ENCODE measurements around the gene GID8.

Gene GID8

DNA sequence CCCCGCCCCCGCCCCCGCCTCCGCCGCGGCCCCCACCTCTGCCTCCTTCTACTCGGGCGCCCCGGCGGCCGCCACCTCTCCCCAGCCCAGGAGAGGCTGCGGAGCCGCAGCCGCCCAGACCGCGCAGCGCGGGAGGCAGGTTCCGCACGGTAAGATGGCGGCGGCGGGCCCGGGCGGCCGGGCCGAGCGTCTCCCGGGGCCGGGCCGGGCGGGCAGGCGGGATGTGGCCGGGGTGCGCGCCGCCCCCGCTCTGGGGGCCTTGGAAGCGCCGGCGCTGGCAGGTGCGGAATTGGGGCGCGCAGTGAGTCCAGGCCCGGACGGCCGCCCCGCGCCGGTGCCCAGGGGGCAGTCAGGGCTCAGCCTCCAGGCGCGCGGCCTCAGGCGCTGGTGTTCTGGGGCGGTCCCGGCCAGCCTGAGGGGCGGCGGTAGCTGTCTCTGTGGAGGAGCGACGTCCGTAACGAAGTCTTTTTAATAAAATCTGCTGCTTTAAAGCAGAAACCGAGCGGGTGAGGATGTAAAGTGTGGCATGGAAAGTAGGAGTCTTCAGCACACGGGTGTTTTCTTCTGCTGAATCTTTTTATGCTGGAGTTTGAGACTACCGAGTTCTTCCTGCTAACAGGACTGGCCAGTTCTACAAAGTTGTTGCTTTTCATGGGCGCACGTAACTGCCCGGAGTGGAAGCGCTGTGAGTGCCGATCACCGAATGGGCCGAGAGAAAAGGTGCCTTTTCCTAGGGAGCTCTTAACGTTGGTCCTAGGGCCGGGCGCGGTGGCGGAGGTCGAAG lies at the start of gene GID8:
Gene GID8, plus strand, starts transcription at position 43 of the 784 bp plus-strand sequence. CDS start 3,356 bp downstream, outside the sequence.
- H4K20me1 ChIP-seq (ENCODE audit: control insufficient read depth, insufficient read depth, low read depth, low read length), result peaks cover 15% of the 10 kb centered on the region; the same call in 1 of the 2 replicates
- peaks cover 71% of the 10 kb centered on the region for H3K36me3 ChIP-seq (ENCODE audit: control insufficient read depth, low read length)
- H3F3A ChIP-seq (ENCODE audit: control insufficient read depth, insufficient read depth), result no peaks in the 10 kb centered on the region
- H3K79me2 ChIP-seq (ENCODE audit: control insufficient read depth, low read length), result peaks cover 96% of the 10 kb centered on the region
- no peaks in the 10 kb centered on the region for H3K27me3 ChIP-seq (ENCODE audit: control insufficient read depth, low read length)
- H3K4me2 ChIP-seq (ENCODE audit: low read length), result peak within 1 kb of the TSS; percentile 84
- TF ChIP-seq EZH2phosphoT487 (IDR thresholded peaks at IDR 0.05; ENCODE audit: borderline replicate concordance, low read length), result no peak
- TF ChIP-seq, protein P1, sequence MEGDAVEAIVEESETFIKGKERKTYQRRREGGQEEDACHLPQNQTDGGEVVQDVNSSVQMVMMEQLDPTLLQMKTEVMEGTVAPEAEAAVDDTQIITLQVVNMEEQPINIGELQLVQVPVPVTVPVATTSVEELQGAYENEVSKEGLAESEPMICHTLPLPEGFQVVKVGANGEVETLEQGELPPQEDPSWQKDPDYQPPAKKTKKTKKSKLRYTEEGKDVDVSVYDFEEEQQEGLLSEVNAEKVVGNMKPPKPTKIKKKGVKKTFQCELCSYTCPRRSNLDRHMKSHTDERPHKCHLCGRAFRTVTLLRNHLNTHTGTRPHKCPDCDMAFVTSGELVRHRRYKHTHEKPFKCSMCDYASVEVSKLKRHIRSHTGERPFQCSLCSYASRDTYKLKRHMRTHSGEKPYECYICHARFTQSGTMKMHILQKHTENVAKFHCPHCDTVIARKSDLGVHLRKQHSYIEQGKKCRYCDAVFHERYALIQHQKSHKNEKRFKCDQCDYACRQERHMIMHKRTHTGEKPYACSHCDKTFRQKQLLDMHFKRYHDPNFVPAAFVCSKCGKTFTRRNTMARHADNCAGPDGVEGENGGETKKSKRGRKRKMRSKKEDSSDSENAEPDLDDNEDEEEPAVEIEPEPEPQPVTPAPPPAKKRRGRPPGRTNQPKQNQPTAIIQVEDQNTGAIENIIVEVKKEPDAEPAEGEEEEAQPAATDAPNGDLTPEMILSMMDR (IDR thresholded peaks at IDR 0.05; ENCODE audit: low read depth, low read length, poor library complexity, severe bottlenecking), result no peak
- H3K4me3 ChIP-seq (ENCODE audit: low read length), result peak within 1 kb of the TSS; percentile 94
- H3K4me1 ChIP-seq (ENCODE audit: control insufficient read depth, low read length), result peaks cover 46% of the 10 kb centered on the region
- H3K9me3 ChIP-seq (ENCODE audit: control insufficient read depth, insufficient read depth, low read length), result no peaks in the 10 kb centered on the region
- peak within 1 kb of the TSS; percentile 63 for H3K27ac ChIP-seq (ENCODE audit: low read depth, low read length)
- H3K9me2 ChIP-seq (replicated peaks; ENCODE audit: control insufficient read depth, low read length), result no peaks in the 10 kb centered on the region

DNA sequence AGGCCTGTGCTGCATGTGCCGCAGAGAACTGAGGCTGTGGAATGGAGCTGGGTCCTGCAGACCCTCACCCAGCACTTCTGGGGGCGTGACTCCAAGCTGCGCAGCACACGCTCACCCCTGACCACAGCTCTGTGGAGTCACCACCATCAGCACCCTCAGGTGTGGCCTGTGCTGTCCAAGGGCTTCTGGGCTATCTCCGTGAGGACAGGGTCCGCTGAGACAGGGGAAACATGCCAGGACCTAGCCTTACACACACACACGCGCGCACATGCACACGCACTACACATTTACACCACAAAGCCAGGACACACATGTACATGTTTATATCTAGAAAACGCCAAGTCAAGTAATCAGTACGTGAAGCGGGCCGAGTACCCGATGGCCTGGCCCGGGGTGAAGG lies 49.5 kb upstream of the GID8 start:
- Histone ChIP-seq H3K4me1 (ENCODE audit: control insufficient read depth, low read length) (no peaks in the 10 kb centered on the region), H3K4me3 (ENCODE audit: low read length) (no peak overlapping the region), H3K79me2 (ENCODE audit: control insufficient read depth, low read length) (no peaks in the 10 kb centered on the region), H3F3A (ENCODE audit: control insufficient read depth, insufficient read depth) (no peaks in the 10 kb centered on the region), H3K9me3 (ENCODE audit: control insufficient read depth, insufficient read depth, low read length) (no peaks in the 10 kb centered on the region), H3K9me2 (replicated peaks; ENCODE audit: control insufficient read depth, low read length) (no peaks in the 10 kb centered on the region), H4K20me1 (ENCODE audit: control insufficient read depth, insufficient read depth, low read depth, low read length) (peaks cover 4% of the 10 kb centered on the region; the same call in 1 of the 2 replicates), H3K36me3 (ENCODE audit: control insufficient read depth, low read length) (peaks cover 75% of the 10 kb centered on the region), H3K4me2 (ENCODE audit: low read length) (no peak overlapping the region), H3K27ac (ENCODE audit: low read depth, low read length) (no peak overlapping the region), H3K27me3 (ENCODE audit: control insufficient read depth, low read length) (no peaks in the 10 kb centered on the region)
- TF ChIP-seq, protein P1 (IDR thresholded peaks at IDR 0.05; ENCODE audit: low read depth, low read length, poor library complexity, severe bottlenecking), result no peak
- no peak for TF ChIP-seq EZH2phosphoT487 (IDR thresholded peaks at IDR 0.05; ENCODE audit: borderline replicate concordance, low read length)

DNA sequence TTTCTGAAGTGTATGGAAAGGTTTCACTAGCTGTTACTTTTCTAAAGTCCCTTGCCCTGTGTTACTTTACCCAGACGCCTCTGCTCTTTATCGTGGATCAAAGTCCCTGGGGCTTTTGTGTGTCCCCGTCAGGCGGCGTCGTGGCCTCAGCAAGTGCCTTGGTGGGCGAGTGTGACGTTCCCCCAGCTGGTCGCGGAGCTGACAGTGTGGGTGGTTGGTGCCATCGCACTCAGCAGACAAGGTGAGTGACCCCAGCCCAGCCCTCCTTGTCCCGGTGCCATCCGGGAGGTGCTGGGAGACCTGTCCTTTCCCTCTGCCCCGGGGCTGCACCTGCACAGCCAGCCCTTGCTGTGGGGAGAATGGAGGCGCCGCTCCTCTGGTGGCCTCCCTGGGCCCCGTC lies 49.0 kb upstream of the GID8 start:
- Histone ChIP-seq H3K36me3 (ENCODE audit: control insufficient read depth, low read length) (peaks cover 80% of the 10 kb centered on the region), H3K4me2 (ENCODE audit: low read length) (no peak overlapping the region), H3K27ac (ENCODE audit: low read depth, low read length) (no peak overlapping the region)

More for the DNA sequence above, 49.0 kb upstream of the GID8 start:
- no peaks in the 10 kb centered on the region for H3K9me2 ChIP-seq (replicated peaks; ENCODE audit: control insufficient read depth, low read length)
- H4K20me1 ChIP-seq (ENCODE audit: control insufficient read depth, insufficient read depth, low read depth, low read length), result peaks cover 4% of the 10 kb centered on the region; the same call in 1 of the 2 replicates
- TF ChIP-seq, protein P1 (IDR thresholded peaks at IDR 0.05; ENCODE audit: low read depth, low read length, poor library complexity, severe bottlenecking), result no peak
- no peak for TF ChIP-seq EZH2phosphoT487 (IDR thresholded peaks at IDR 0.05; ENCODE audit: borderline replicate concordance, low read length)
- no peaks in the 10 kb centered on the region for H3F3A ChIP-seq (ENCODE audit: control insufficient read depth, insufficient read depth)
- H3K79me2 ChIP-seq (ENCODE audit: control insufficient read depth, low read length), result no peaks in the 10 kb centered on the region
- H3K4me1 ChIP-seq (ENCODE audit: control insufficient read depth, low read length), result no peaks in the 10 kb centered on the region
- no peak overlapping the region for H3K4me3 ChIP-seq (ENCODE audit: low read length)
- no peaks in the 10 kb centered on the region for H3K9me3 ChIP-seq (ENCODE audit: control insufficient read depth, insufficient read depth, low read length)
- no peaks in the 10 kb centered on the region for H3K27me3 ChIP-seq (ENCODE audit: control insufficient read depth, low read length)
